ENCODE results near the gene PCBD1. TPM values are rescaled to one million over a fixed set of nuclear protein-coding genes. Genes with fewer than 3 reads are reported as not detected.

Gene PCBD1
- total RNA-seq, 1 donor from 2014 or later: 54.6 TPM

GRCh38 chr10:70931168-70931815 lies 42.9 kb upstream of the PCBD1 start:
- no peak overlapping the region for H3K4me3 ChIP-seq (ENCODE audit: insufficient read depth, low read depth, low read length)
- H3K27ac ChIP-seq (ENCODE audit: low read depth, low read length): no peak overlapping the region
- DNase-seq (ENCODE audit: low read depth) (peak; percentile 71), FAIRE-seq (no peak)
- H3K27me3 ChIP-seq (ENCODE audit: insufficient read depth, low read length): peaks cover 16% of the 10 kb centered on the region
- peaks cover 17% of the 10 kb centered on the region for H3K4me1 Mint-ChIP-seq (ENCODE audit: low read depth, unreplicated experiment)
- H3K4me1 ChIP-seq (ENCODE audit: insufficient read depth, low read length): peaks cover 25% of the 10 kb centered on the region
- peak overlapping the region; percentile 12 for H3K27ac Mint-ChIP-seq (ENCODE audit: unreplicated experiment)
- H3K9me3 ChIP-seq (ENCODE audit: insufficient read depth, low read depth, low read length): no peaks in the 10 kb centered on the region
- H3K4me3 Mint-ChIP-seq (ENCODE audit: unreplicated experiment): no peak overlapping the region
- H3K4me2 ChIP-seq (ENCODE audit: low read length): peak overlapping the region; percentile 20
- no peaks in the 10 kb centered on the region for H3K9me3 Mint-ChIP-seq (ENCODE audit: unreplicated experiment)
- no peaks in the 10 kb centered on the region for H3K36me3 ChIP-seq (ENCODE audit: insufficient read depth, low read length)
- H3K9ac ChIP-seq (ENCODE audit: low read length): no peak overlapping the region
- H3K27me3 Mint-ChIP-seq (ENCODE audit: low read depth, unreplicated experiment): peaks cover 48% of the 10 kb centered on the region
- no peaks in the 10 kb centered on the region for H3K79me2 ChIP-seq (ENCODE audit: insufficient read depth, low read length)
- TF ChIP-seq, protein P1, sequence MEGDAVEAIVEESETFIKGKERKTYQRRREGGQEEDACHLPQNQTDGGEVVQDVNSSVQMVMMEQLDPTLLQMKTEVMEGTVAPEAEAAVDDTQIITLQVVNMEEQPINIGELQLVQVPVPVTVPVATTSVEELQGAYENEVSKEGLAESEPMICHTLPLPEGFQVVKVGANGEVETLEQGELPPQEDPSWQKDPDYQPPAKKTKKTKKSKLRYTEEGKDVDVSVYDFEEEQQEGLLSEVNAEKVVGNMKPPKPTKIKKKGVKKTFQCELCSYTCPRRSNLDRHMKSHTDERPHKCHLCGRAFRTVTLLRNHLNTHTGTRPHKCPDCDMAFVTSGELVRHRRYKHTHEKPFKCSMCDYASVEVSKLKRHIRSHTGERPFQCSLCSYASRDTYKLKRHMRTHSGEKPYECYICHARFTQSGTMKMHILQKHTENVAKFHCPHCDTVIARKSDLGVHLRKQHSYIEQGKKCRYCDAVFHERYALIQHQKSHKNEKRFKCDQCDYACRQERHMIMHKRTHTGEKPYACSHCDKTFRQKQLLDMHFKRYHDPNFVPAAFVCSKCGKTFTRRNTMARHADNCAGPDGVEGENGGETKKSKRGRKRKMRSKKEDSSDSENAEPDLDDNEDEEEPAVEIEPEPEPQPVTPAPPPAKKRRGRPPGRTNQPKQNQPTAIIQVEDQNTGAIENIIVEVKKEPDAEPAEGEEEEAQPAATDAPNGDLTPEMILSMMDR (IDR thresholded peaks at IDR 0.05; ENCODE audit: insufficient read depth, low read depth, low read length): no peak
- no peak for TF ChIP-seq EZH2 (IDR thresholded peaks at IDR 0.05; ENCODE audit: insufficient read depth, low read length)
- H2AFZ ChIP-seq (ENCODE audit: low read depth, low read length): no peak overlapping the region
- peaks cover 3% of the 10 kb centered on the region for H4K20me1 ChIP-seq (ENCODE audit: insufficient read depth, low read length)
- no peaks in the 10 kb centered on the region for H3K36me3 Mint-ChIP-seq (ENCODE audit: low read depth, unreplicated experiment)

GRCh38 chr10:70930263-70931000 lies 42.1 kb upstream of the PCBD1 start:
- no peak for DNase-seq (ENCODE audit: low read depth)
- TF ChIP-seq, protein P1 (IDR thresholded peaks at IDR 0.05; ENCODE audit: insufficient read depth, low read depth, low read length): no peak
- TF ChIP-seq EZH2 (IDR thresholded peaks at IDR 0.05; ENCODE audit: insufficient read depth, low read length): no peak
- peaks cover 3% of the 10 kb centered on the region for H4K20me1 ChIP-seq (ENCODE audit: insufficient read depth, low read length)
- Mint-ChIP-seq H3K9me3 (ENCODE audit: unreplicated experiment) (no peaks in the 10 kb centered on the region), H3K27ac (ENCODE audit: unreplicated experiment) (no peak overlapping the region), H3K27me3 (ENCODE audit: low read depth, unreplicated experiment) (peaks cover 46% of the 10 kb centered on the region), H3K4me1 (ENCODE audit: low read depth, unreplicated experiment) (peaks cover 17% of the 10 kb centered on the region), H3K36me3 (ENCODE audit: low read depth, unreplicated experiment) (no peaks in the 10 kb centered on the region), H3K4me3 (ENCODE audit: unreplicated experiment) (no peak overlapping the region)
- no peak for FAIRE-seq
- peaks cover 25% of the 10 kb centered on the region for H3K4me1 ChIP-seq (ENCODE audit: insufficient read depth, low read length)
- H3K36me3 ChIP-seq (ENCODE audit: insufficient read depth, low read length): no peaks in the 10 kb centered on the region
- H3K4me3 ChIP-seq (ENCODE audit: insufficient read depth, low read depth, low read length): no peak overlapping the region
- no peak overlapping the region for H3K9ac ChIP-seq (ENCODE audit: low read length)
- H3K9me3 ChIP-seq (ENCODE audit: insufficient read depth, low read depth, low read length): no peaks in the 10 kb centered on the region
- H3K79me2 ChIP-seq (ENCODE audit: insufficient read depth, low read length): no peaks in the 10 kb centered on the region
- H2AFZ ChIP-seq (ENCODE audit: low read depth, low read length): no peak overlapping the region
- H3K27me3 ChIP-seq (ENCODE audit: insufficient read depth, low read length): peaks cover 16% of the 10 kb centered on the region
- peak overlapping the region; percentile 20 for H3K4me2 ChIP-seq (ENCODE audit: low read length)
- H3K27ac ChIP-seq (ENCODE audit: low read depth, low read length): no peak overlapping the region

DNA sequence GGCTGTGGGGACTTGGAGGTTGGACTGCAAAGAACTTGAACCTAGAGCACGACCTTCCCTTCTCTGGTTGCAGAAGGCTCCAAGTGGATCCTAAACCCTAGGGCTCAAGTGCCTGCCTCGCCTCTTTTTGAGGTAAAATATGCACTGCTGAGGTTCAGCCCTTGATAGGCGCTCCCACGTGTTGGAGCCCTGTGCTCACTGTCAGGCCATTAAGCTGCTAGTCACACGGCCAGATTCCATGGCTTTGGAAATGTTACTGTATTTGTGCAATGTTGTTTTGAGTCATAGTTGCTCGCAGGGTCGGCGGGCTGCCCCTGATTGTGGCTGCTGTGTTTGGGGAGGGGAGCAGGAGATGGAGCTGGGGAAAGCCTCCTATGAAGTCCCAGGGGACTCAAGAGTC lies 39.8 kb upstream of the PCBD1 start:
- peaks cover 9% of the 10 kb centered on the region for H3K27me3 ChIP-seq (ENCODE audit: insufficient read depth, low read length)
- peaks cover 50% of the 10 kb centered on the region for H3K27me3 Mint-ChIP-seq (ENCODE audit: low read depth, unreplicated experiment)
- no peak overlapping the region for H3K27ac Mint-ChIP-seq (ENCODE audit: unreplicated experiment)

More for the DNA sequence above, 39.8 kb upstream of the PCBD1 start:
- DNase-seq (ENCODE audit: low read depth) (peak; percentile 8), FAIRE-seq (no peak)
- H3K79me2 ChIP-seq (ENCODE audit: insufficient read depth, low read length): no peaks in the 10 kb centered on the region
- peaks cover 3% of the 10 kb centered on the region for H4K20me1 ChIP-seq (ENCODE audit: insufficient read depth, low read length)
- TF ChIP-seq, protein P1 (IDR thresholded peaks at IDR 0.05; ENCODE audit: insufficient read depth, low read depth, low read length): no peak
- TF ChIP-seq EZH2 (IDR thresholded peaks at IDR 0.05; ENCODE audit: insufficient read depth, low read length): no peak
- H3K9me3 Mint-ChIP-seq (ENCODE audit: unreplicated experiment): no peaks in the 10 kb centered on the region
- no peak overlapping the region for H3K4me3 Mint-ChIP-seq (ENCODE audit: unreplicated experiment)
- peaks cover 25% of the 10 kb centered on the region for H3K4me1 ChIP-seq (ENCODE audit: insufficient read depth, low read length)
- no peaks in the 10 kb centered on the region for H3K36me3 ChIP-seq (ENCODE audit: insufficient read depth, low read length)
- H3K4me2 ChIP-seq (ENCODE audit: low read length): no peak overlapping the region
- H3K36me3 Mint-ChIP-seq (ENCODE audit: low read depth, unreplicated experiment): no peaks in the 10 kb centered on the region
- H3K9ac ChIP-seq (ENCODE audit: low read length): no peak overlapping the region
- H3K4me1 Mint-ChIP-seq (ENCODE audit: low read depth, unreplicated experiment): peaks cover 17% of the 10 kb centered on the region
- no peaks in the 10 kb centered on the region for H3K9me3 ChIP-seq (ENCODE audit: insufficient read depth, low read depth, low read length)
- H3K4me3 ChIP-seq (ENCODE audit: insufficient read depth, low read depth, low read length): no peak overlapping the region
- H3K27ac ChIP-seq (ENCODE audit: low read depth, low read length): no peak overlapping the region
- H2AFZ ChIP-seq (ENCODE audit: low read depth, low read length): no peak overlapping the region
